Fibroblast of skin of scalp (primary cell): ENCODE results near the gene SEMA3A.
A peak's percentile ranks its signal among the peaks of the same experiment; 100 is the strongest.

Experiments used
- DNase-seq: peaks from one replicate; pipeline ENCODE4 v3.0.0-alpha.2; 2013

SEMA3A gene

GRCh38 chr7:84009051-84009450 lies 185.5 kb downstream of the SEMA3A start:
- peak; percentile 38 for DNase-seq

DNA sequence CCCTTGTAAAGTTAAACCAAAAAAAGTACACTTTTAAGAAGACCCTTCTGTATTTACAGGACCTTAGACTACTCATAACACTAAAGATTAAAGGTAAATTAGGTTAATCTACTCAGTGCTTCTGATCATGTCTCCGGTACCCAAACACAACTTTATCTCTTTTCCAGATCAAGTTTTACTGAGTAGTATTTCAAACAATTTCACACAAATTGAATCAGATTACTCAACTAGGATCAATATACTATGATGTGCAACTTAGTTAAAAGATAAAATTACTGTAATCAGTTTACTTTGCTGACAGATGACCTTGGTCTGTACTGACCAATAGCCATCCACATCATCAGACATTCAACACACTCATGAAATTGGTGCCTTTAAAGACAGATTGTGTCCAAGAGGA lies 191.4 kb downstream of the SEMA3A start:
- no peak for DNase-seq

GRCh38 chr7:84002348-84002747 lies 192.2 kb downstream of the SEMA3A start:
- peak; percentile 17 for DNase-seq

DNA sequence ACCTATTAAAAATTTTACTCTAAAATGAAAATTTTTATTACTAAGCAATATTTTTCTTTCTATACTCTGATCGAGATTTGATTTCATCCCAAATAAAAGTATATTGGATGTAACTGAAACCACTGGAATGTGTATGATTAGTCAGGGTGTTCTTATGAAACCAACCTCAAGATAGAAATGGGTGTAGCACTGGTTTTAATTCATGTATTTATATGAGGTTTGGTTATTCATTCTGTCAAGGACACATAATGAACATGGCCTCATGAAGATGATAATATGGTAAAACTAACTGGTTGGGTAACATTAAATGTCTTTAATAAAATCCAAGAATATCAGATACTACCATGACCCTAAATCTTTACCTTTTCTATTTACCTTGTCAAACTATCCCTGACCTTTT lies 197.7 kb downstream of the SEMA3A start:
- DNase-seq, result peak; percentile 32

GRCh38 chr7:83987764-83988163 lies 206.8 kb downstream of the SEMA3A start:
- no peak for DNase-seq

DNA sequence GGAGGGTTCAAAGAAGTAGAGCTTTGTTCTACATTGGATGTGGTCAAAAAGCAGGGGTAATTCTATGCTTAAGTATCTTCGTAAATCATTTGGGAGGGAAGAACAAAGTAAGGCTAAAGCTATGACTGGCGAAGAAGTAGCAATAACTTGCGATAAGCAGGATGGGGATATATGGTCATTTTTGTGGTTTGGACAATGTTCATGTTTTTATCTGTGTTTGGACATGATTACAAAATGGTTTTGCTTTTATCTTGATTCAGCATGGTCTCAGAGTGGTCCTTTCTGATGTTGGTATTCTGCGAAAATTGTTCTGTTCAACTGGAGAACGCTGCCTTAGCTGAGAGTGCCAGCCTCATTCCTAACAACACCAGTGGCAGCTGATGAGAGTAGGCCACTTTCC lies 208.8 kb downstream of the SEMA3A start:
- no peak for DNase-seq

- no peak for DNase-seq
Observed at GRCh38 chr7:83984591-83984990, 210.0 kb downstream of the SEMA3A start.

GRCh38 chr7:83984076-83984475 lies 210.5 kb downstream of the SEMA3A start:
- no peak for DNase-seq

DNA sequence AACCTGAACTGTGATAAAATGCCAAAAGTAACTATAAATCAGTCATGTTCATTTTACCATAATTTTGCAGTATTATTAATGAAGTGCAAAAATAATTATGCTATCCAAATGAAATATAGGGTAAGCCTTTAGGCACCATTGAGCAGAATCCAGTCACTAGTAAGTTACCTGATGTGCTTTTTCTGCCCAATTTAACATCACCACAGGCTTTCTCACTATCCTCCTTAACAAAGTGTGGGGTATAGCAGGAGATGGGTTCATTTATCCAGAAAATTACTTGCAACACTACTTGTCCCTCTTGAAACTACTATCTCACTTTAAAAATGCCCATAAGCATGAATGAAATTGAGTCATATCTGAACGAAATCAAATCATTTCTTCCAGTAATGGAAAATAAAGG lies 211.0 kb downstream of the SEMA3A start:
- no peak for DNase-seq

DNA sequence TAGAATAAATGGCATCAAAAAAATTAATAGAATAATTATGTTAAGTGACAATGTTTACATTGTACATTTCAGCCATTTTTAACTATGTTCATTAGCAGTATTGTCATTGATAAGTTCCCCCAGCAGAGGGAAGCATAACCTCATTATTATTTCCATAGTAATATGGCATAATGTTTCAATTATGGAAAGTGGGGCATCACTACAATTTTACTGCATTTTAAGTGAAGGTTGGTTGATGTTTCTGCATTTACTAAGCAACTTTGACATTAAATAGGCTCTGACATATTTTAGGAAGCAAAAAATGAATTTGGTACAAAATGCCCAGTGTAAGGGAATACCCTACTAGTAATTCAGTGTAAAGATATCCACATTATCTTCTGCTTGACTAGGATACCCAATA lies 218.3 kb downstream of the SEMA3A start:
- peak; percentile 43 for DNase-seq

- peak; percentile 2 for DNase-seq
Observed at GRCh38 chr7:83970081-83970480, 224.5 kb downstream of the SEMA3A start.

- DNase-seq, result no peak
Observed at GRCh38 chr7:83964318-83964717, 230.3 kb downstream of the SEMA3A start.

DNA sequence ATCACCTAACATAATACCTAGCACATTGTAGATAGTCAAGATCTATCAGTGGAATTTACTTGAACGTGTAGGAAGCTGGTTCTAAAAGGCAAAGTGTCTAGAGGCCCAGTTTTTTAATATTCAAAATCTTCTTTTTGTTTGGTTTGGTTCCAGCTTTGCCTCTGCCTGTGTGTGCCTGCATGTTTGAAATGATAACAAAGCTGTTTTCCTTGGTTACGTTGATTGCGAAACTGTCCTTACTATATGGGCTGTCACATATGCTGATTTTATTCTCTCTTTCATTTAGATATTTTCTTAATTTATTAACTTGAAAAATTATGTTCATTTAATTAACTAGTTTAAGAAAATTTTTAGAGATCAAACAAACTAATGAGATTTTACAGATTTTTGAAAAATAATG lies 237.3 kb downstream of the SEMA3A start:
- DNase-seq, result peak; percentile 16

DNA sequence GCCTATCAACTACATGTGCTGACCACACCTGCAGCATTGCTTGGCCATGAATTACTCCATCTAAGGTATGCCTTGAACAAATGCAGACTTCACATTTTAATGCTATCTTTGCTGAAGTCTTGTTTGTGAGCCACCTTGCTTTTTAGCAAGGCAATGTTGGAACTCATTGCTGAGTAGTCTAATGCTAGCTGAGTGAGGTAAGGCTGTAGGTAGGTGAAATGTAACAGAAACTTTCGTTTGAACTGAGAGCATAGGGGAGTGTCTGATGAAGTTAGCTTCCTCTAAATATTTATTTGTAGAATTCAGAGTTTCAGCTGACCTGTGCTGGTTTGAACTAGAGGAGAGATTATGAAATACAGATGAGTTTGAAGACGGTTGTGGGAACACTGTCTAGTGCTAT lies 238.5 kb downstream of the SEMA3A start:
- no peak for DNase-seq

- no peak for DNase-seq
Observed at GRCh38 chr7:83952236-83952635, 242.4 kb downstream of the SEMA3A start.

- peak; percentile 6 for DNase-seq
Observed at GRCh38 chr7:83947260-83947659, 247.3 kb downstream of the SEMA3A start.

DNA sequence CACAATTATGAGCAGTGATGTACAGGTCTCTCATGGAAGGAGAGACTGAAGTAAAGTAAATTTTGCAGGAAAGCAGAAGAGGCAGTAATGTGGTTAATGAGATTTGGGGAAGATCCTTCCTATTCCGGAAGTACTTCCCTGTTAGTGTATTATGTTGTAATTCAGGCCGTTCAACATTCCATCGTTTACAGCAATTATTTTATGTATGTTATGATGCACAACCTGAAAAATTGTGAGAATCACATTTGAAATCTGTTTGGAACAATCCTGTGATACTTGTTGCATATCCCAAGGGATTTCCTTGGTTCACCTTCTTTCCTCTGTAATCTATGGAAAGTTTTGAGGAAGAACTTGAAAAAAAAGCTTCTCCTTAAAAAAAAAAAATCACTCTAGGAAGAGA lies 247.8 kb downstream of the SEMA3A start:
- no peak for DNase-seq

GRCh38 chr7:83941300-83941699 lies 253.3 kb downstream of the SEMA3A start:
- no peak for DNase-seq

- no peak for DNase-seq
Observed at GRCh38 chr7:83937930-83938329, 256.7 kb downstream of the SEMA3A start.

GRCh38 chr7:83936056-83936708 lies 258.4 kb downstream of the SEMA3A start:
- DNase-seq, result peak; percentile 72

DNA sequence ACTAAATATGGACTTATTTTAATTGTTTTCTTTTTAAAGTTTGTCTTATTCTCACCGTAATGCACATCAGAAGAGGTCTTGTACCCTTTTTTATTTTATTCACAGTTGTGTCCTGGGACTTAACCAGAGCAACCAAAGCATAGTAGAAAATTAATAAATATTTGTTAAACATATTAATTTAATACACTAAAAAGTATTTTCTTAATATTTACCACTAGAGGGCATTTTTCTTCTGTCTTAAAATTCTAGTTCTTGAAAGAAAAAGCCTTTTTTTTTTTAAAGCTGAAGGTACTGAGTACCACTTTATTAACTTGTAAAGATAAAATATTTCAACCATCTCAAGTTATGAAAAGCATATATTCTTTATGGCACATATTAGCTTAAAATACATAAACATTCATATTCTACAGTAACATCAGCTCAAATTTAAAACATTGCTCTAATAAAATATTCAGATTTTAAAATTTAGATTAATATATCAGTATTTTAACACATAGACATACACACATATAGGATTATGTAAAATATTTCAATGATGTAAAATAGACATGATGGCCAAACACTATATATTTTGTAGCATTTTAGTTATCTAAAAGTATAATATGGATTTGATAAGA lies 260.4 kb downstream of the SEMA3A start:
- no peak for DNase-seq

DNA sequence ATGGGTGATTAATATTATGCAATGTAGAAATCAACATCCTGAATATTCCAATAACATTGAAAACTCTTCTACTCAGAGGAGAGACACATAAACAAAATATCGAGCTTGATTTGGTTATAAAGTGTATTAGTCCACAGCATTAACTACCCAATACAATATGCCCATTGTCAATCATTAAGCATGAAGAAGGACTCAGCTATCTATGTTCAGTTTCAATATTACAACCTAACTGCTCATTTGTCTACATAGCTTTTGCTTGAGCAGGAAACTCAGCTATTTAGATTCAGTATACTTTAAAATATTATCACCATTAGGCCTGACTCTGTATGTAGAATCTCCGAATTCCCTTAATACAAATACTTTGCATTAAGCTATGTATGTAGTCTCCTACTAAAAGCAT lies 262.6 kb downstream of the SEMA3A start:
- DNase-seq, result no peak

- DNase-seq, result no peak
Observed at GRCh38 chr7:83930262-83930661, 264.3 kb downstream of the SEMA3A start.

DNA sequence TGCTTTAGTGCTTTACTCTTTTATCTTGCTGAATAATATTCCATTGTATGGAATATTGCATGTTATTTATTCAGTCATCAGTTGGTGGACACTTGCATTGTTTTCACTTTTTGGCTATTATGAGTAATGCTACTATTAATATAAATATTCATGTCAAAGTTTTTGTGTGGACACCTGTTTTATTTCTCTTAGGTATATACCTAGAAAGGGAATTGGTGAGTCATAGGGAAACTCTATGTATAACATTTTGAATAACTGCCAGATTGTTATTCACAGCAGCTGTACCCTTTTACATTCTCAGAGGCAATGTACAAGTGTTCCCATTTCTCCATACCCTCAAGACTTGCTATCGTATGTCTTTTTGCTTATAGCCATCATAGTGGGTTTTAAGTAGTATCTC lies 268.7 kb downstream of the SEMA3A start:
- DNase-seq, result no peak
